Fibroblast of lung (primary cell): ENCODE data around the gene USP30. TPM values are rescaled to one million over a fixed set of nuclear protein-coding genes. Genes with fewer than 3 reads are reported as not detected.
"Not testable (repeated sequence)": the region's sequence is repeated elsewhere in the genome, so short reads cannot be mapped to it uniquely, and the experiment has no call there.

Experiments used
- DNase-seq, 2 donors: peaks; one replicate each; pipeline versions ENCODE4 v3.0.0 to v3.0.0-alpha.2; 2010; ENCODE audit warnings: low read depth in 2 of 2
- H2AFZ ChIP-seq: 2 replicates; pipeline ENCODE4 v1.5.1; 2012; ENCODE audit warnings: low read length, control low read depth, inconsistent platforms
- H3K27ac ChIP-seq: 2 replicates; pipeline ENCODE4 v1.5.1; 2011; ENCODE audit warnings: low read length, control low read depth; ENCODE audit not compliant: insufficient read depth
- H3K27me3 ChIP-seq: 2 replicates; pipeline ENCODE4 v1.5.1; 2011; ENCODE audit warnings: mild to moderate bottlenecking, low read length; ENCODE audit not compliant: control insufficient read depth, insufficient read depth
- H3K36me3 ChIP-seq: 2 replicates; pipeline ENCODE4 v1.5.1; 2011; ENCODE audit warnings: low read length; ENCODE audit not compliant: control insufficient read depth, insufficient read depth
- H3K4me1 ChIP-seq: 2 replicates; pipeline ENCODE4 v1.5.1; 2011; ENCODE audit warnings: low read length; ENCODE audit not compliant: control insufficient read depth, insufficient read depth; ENCODE audit errors: extremely low read depth
- H3K4me2 ChIP-seq: 2 replicates; pipeline ENCODE4 v1.5.1; 2011; ENCODE audit warnings: low read length, control low read depth; ENCODE audit not compliant: insufficient read depth; ENCODE audit errors: extremely low read depth
- H3K4me3 ChIP-seq, 4 experiments: fragments of 200-600 bp in 1 of 4; sonication (generic) in 1 of 4; replicated peaks in 1 of 4; 2 replicates each; pipeline ENCODE4 v1.5.1; 2011 to 2016; ENCODE audit warnings: low read length in 4 of 4, low read depth in 3 of 4, mild to moderate bottlenecking in 3 of 4, control low read depth in 2 of 4, inconsistent platforms in 1 of 4, mixed read lengths in 1 of 4; ENCODE audit not compliant: insufficient read depth in 1 of 4; ENCODE audit errors: control extremely low read depth in 1 of 4
- H3K79me2 ChIP-seq: 2 replicates; pipeline ENCODE4 v1.5.1; 2012; ENCODE audit warnings: mild to moderate bottlenecking, low read length, inconsistent platforms; ENCODE audit not compliant: control insufficient read depth, insufficient read depth
- H3K9ac ChIP-seq: 2 replicates; pipeline ENCODE4 v1.5.1; 2011; ENCODE audit warnings: mild to moderate bottlenecking, low read length, control low read depth; ENCODE audit not compliant: insufficient read depth
- H3K9me3 ChIP-seq: 2 replicates; pipeline ENCODE4 v1.5.1; 2012; ENCODE audit warnings: low read depth, low read length; ENCODE audit not compliant: control insufficient read depth, insufficient read depth
- H4K20me1 ChIP-seq: 2 replicates; pipeline ENCODE4 v1.5.1; 2011; ENCODE audit warnings: low read length; ENCODE audit not compliant: control insufficient read depth, insufficient read depth; ENCODE audit errors: extremely low read depth
- EZH2 ChIP-seq: IDR thresholded peaks from 2 replicates; pipeline ENCODE4 v1.5.1; 2012; ENCODE audit warnings: low read length, control low read depth, mild to moderate bottlenecking; ENCODE audit errors: missing control alignments
- polyA plus RNA-seq, 2 donors: library from polyadenylated mRNA; depleted of rRNA in 1 of 2; stranded (reverse) in 1 of 2; unstranded in 1 of 2; fragments of >200 nt; gene quantifications; 2 replicates each; pipeline ENCODE4 v1.2.1, GENCODE V29; 2011 to 2012; ENCODE audit warnings: missing spikeins in 1 of 2
- total RNA-seq: library from RNA; depleted of rRNA; stranded (reverse); fragments of >200 nt; gene quantifications from 2 replicates; pipeline ENCODE4 v1.2.1, GENCODE V29; 2014
- TF ChIP-seq, protein P1 (sequence below), 2 donors: IDR thresholded peaks in 1 of 2; conservative IDR thresholded peaks in 1 of 2; 1 replicate in 1 of 2; 2 replicates in 1 of 2; pipeline ENCODE4 v1.5.1; 2011 to 2012; ENCODE audit warnings: low read length in 2 of 2, control low read depth in 1 of 2, inconsistent platforms in 1 of 2, low read depth in 1 of 2, mild to moderate bottlenecking in 1 of 2

Gene USP30
- total and polyA plus RNA-seq, 2 donors (not counting 1 experiment from before 2014, with no cell fraction given): 9.9 to 13.9 TPM

DNA sequence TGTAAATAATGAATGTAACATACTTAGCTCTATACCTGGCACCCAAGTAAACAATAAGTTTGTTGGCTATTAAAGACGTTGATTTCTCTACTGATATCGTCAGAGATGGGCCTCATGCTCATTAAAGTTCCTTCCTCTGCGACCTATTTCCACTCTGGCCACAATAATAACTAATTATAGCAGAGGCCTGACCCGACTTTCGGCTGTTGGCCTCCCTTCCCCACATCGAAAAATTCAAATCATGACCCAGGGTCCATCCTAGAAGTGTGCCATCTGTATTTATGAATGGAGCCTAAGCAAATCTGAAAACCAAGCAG, 321 bp upstream of the USP30 start:
- peak overlapping the region; percentile 89 to 98 (median 93) for H3K4me3 ChIP-seq
- H3K27me3 ChIP-seq: no peaks in the 10 kb centered on the region
- H3K9me3 ChIP-seq: no peaks in the 10 kb centered on the region
- peak overlapping the region; percentile 70 for H3K27ac ChIP-seq
- peak overlapping the region; percentile 74 for H2AFZ ChIP-seq
- DNase-seq: no peak
- no peaks in the 10 kb centered on the region for H3K36me3 ChIP-seq
- TF ChIP-seq, protein P1, sequence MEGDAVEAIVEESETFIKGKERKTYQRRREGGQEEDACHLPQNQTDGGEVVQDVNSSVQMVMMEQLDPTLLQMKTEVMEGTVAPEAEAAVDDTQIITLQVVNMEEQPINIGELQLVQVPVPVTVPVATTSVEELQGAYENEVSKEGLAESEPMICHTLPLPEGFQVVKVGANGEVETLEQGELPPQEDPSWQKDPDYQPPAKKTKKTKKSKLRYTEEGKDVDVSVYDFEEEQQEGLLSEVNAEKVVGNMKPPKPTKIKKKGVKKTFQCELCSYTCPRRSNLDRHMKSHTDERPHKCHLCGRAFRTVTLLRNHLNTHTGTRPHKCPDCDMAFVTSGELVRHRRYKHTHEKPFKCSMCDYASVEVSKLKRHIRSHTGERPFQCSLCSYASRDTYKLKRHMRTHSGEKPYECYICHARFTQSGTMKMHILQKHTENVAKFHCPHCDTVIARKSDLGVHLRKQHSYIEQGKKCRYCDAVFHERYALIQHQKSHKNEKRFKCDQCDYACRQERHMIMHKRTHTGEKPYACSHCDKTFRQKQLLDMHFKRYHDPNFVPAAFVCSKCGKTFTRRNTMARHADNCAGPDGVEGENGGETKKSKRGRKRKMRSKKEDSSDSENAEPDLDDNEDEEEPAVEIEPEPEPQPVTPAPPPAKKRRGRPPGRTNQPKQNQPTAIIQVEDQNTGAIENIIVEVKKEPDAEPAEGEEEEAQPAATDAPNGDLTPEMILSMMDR (conservative IDR thresholded peaks at IDR 0.05 in 1 of 2, IDR thresholded peaks at IDR 0.05 in 1 of 2; ENCODE audit: low read depth in 1 of 2, low read length in 2 of 2): no peak
- TF ChIP-seq EZH2: no peak
- no peaks in the 10 kb centered on the region for H3K4me1 ChIP-seq
- H3K79me2 ChIP-seq: no peaks in the 10 kb centered on the region
- peak overlapping the region; percentile 59 for H3K4me2 ChIP-seq
- H3K9ac ChIP-seq: peak overlapping the region; percentile 82
- no peaks in the 10 kb centered on the region for H4K20me1 ChIP-seq

DNA sequence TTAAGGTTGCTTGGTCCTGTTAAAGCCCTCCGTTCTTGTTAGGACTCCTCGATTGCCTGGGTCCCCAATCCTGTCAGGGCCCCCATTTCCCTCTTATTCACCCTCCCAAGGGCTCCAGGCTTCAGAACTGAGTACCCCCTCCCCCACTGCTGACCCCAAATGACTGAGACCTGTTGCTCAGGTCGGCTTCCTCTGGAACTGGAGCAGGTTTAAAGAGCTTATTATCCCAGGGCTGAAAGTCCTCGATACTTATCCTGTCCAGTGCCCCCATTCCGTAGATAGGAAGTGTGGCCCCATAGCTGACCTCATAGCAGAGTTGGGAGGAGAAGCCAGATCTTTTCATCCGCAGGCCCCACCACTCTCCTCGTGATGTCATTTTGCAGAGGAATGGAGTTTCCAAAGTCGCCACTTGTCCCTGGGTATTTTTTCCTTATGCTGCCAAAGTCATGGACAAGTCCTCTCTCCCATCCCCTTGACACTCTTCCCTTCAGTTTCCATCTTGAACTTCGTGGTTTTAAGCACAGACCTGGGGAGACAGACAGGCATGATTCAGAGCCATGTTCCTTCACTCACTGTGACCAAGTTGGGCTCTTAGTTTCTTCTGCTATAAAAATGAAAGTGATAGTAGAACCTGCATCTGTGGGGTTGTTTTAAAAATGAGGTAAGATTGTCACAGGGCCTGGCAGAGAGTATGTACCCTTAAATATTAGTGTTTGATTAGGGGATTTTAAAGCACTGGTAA, 1.2 kb downstream of the USP30 start:
- H2AFZ ChIP-seq: peak overlapping the region; percentile 92
- peak overlapping the region; percentile 82 for H3K9ac ChIP-seq
- no peaks in the 10 kb centered on the region for H3K36me3 ChIP-seq
- H3K4me2 ChIP-seq: peak overlapping the region; percentile 86
- H4K20me1 ChIP-seq: no peaks in the 10 kb centered on the region
- no peaks in the 10 kb centered on the region for H3K79me2 ChIP-seq
- peak in 1 of 2 donors; percentile 1 for DNase-seq
- no peaks in the 10 kb centered on the region for H3K27me3 ChIP-seq
- TF ChIP-seq, protein P1 (conservative IDR thresholded peaks at IDR 0.05 in 1 of 2, IDR thresholded peaks at IDR 0.05 in 1 of 2; ENCODE audit: low read depth in 1 of 2, low read length in 2 of 2): no peak
- no peak for TF ChIP-seq EZH2
- H3K9me3 ChIP-seq: no peaks in the 10 kb centered on the region
- H3K4me1 ChIP-seq: no peaks in the 10 kb centered on the region
- H3K27ac ChIP-seq: no peak overlapping the region
- H3K4me3 ChIP-seq: peak overlapping the region; percentile 89 to 98 (median 93)

DNA sequence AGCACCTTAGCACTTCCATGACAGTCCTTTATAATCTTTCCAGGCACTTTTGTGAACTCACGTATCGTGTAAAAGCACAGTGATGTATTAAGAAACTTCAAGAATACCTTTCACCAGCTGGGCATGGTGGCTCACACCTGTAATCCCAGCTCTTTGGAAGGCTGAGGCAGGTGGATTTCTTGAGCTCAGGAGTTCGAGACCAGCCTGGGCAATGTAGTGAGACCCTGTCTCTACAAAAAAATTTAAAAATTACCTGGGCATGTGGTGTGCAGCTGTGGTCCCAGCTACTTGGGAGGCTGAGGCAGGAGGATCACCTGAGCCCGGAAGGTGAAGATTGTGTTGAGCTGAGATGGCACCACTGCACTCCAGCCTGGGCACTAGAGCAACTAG, 1.7 kb downstream of the USP30 start:
- H3K4me3 ChIP-seq: peak overlapping the region in 2 of 4 experiments; percentile 91 to 98
- not testable (repeated sequence) for H3K9me3 ChIP-seq, H3K36me3 ChIP-seq, H3K9ac ChIP-seq, H2AFZ ChIP-seq, H3K27me3 ChIP-seq, H4K20me1 ChIP-seq, H3K4me1 ChIP-seq, H3K27ac ChIP-seq, H3K79me2 ChIP-seq, DNase-seq, H3K4me2 ChIP-seq
